Progenitor cell of endocrine pancreas (in vitro differentiated cells): ENCODE measurements around the gene PAH. TPM values are rescaled to one million over a fixed set of nuclear protein-coding genes. Genes with fewer than 3 reads are reported as not detected.
A peak's percentile ranks its signal among the peaks of the same experiment; 100 is the strongest.

ENCODE experiments used
- DNase-seq: peaks from one replicate; pipeline ENCODE4 v3.0.0; 2021; ENCODE audit warnings: low spot score; ENCODE audit not compliant: unreplicated experiment
- H3K27ac Mint-ChIP-seq: 2 replicates; pipeline ENCODE4 v1.8.0; 2021; ENCODE audit warnings: mild to moderate bottlenecking, moderate library complexity, mixed read lengths
- H3K27me3 Mint-ChIP-seq: 2 replicates; pipeline ENCODE4 v1.8.0; 2021; ENCODE audit warnings: mixed read lengths
- H3K36me3 Mint-ChIP-seq: 2 replicates; pipeline ENCODE4 v1.8.0; 2022; ENCODE audit warnings: mixed read lengths; ENCODE audit not compliant: insufficient read depth
- H3K4me1 Mint-ChIP-seq: 2 replicates; pipeline ENCODE4 v1.8.0; 2021; ENCODE audit warnings: low read depth, mixed read lengths
- H3K4me3 Mint-ChIP-seq: 2 replicates; pipeline ENCODE4 v1.8.0; 2021; ENCODE audit warnings: low read depth, mild to moderate bottlenecking, moderate library complexity, mixed read lengths
- H3K9me3 Mint-ChIP-seq: 2 replicates; pipeline ENCODE4 v1.8.0; 2021; ENCODE audit warnings: low read depth, mixed read lengths
- CTCF ChIP-seq: fragments of 200-600 bp; sonication (generic); IDR thresholded peaks from one replicate; pipeline ENCODE4 v1.5.0; 2021; ENCODE audit warnings: antibody characterized with exemption, mild to moderate bottlenecking; ENCODE audit not compliant: unreplicated experiment
- total RNA-seq: library from RNA; stranded (reverse); gene quantifications from 2 replicates; pipeline ENCODE4 v1.2.1, GENCODE V29; 2021

The PAH gene
- total RNA-seq, 1 donor from 2014 or later: 15.8 TPM

DNA sequence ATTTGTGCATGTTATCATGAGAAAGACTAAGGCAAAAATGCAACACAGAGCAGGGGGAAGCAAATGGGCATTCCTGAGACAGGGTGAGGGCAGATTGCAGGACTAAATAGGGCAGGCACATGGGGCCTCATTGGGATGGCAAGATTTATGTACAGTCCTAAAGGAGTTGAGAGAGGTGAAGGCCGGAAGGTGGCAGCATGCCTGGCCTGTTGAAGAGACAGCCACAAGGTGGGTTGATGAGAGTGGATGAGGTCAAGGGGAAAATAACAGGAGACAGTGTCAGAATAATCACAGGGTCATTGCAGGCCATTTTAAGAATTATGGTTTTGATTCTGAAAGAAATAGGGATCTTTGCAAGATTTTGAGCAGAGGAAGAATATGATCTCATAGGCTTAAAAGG lies 21.0 kb downstream of the PAH start:
- no peak overlapping the region for H3K27ac Mint-ChIP-seq
- no peak overlapping the region for H3K4me3 Mint-ChIP-seq
- H3K36me3 Mint-ChIP-seq: no peaks in the 10 kb centered on the region
- no peak for TF ChIP-seq CTCF
- no peaks in the 10 kb centered on the region for H3K9me3 Mint-ChIP-seq
- DNase-seq: no peak
- peaks cover 7% of the 10 kb centered on the region for H3K4me1 Mint-ChIP-seq
- no peaks in the 10 kb centered on the region for H3K27me3 Mint-ChIP-seq

DNA sequence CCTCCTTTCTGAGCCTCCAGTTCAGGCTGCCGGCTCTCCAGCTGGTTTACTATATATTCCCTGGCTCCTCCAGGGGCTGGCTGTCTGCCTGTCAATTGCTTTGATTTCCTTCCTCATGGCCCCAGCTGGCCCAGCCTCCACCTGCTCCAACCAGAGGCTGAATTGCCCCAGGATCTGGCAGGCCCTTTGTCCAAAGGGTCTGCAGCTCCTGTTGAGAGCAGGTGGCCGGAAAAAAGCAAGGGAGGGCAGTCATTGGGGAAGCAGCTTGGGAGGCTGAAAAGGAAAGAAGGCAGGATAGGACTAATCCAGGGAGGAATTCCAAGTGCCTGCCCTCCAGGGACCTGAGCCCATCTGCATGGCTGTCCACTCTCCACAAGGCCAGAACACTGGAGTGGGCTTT lies 25.3 kb downstream of the PAH start:
- Mint-ChIP-seq H3K4me3 (no peak overlapping the region), H3K27ac (no peak overlapping the region), H3K9me3 (no peaks in the 10 kb centered on the region), H3K27me3 (peaks cover 9% of the 10 kb centered on the region), H3K36me3 (no peaks in the 10 kb centered on the region), H3K4me1 (peaks cover 28% of the 10 kb centered on the region)
- TF ChIP-seq CTCF: no peak
- DNase-seq: no peak

GRCh38 chr12:102888511-102888910 lies 28.5 kb downstream of the PAH start:
- no peak for DNase-seq

DNA sequence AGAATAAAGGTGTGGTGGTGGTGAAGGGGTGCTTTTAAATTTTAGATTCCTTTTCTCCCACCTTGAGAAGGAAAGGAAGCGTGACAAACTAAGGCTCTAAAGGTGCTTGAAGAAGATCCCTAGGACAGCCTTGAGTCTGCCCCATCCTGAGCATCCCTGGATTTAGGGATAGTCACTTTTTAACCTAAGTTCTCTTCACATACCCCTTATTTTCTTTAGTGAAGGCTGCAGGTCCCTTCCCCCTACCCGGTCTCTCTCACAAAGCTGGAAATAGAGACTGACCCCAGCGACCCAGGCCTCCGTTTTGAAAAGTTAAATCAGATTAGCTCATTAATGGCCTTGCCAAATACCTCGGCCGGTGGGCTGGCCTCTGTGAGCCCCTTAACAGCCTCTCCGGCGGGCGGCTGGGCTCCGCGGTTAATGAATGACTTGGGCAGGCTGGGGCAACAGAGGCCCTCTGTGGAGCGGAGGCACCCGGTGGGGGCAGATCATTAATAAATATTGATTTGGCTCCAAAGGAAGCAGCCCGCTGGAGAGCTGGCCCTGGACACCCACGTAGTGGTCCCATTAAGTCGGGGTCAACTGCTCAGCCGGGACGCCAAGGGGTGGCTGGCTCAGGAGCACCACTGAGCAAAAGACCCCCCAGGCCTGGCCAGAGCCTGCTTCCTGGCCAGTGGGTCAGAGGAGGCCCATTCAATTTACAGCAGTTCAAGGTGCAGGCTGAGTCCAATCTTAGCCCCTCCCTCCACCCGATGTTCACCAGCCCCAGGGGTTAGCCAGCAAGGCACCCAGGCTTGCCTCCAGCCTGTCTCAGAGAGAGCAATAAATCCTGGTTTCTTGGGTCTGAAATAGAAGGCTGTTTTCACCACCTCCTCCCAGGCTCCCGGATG lies 31.8 kb downstream of the PAH start:
- no peaks in the 10 kb centered on the region for H3K9me3 Mint-ChIP-seq
- H3K4me1 Mint-ChIP-seq: peaks cover 50% of the 10 kb centered on the region
- peaks cover 22% of the 10 kb centered on the region for H3K27me3 Mint-ChIP-seq
- DNase-seq: peak; percentile 88
- H3K4me3 Mint-ChIP-seq: peak overlapping the region; percentile 53
- TF ChIP-seq CTCF: no peak
- H3K27ac Mint-ChIP-seq: peak overlapping the region; percentile 91
- H3K36me3 Mint-ChIP-seq: no peaks in the 10 kb centered on the region

More at GRCh38 chr12:102888511-102888910, 28.5 kb downstream of the PAH start:
- no peaks in the 10 kb centered on the region for H3K36me3 Mint-ChIP-seq
- no peak overlapping the region for H3K4me3 Mint-ChIP-seq
- H3K27ac Mint-ChIP-seq: no peak overlapping the region
- TF ChIP-seq CTCF: no peak
- peaks cover 50% of the 10 kb centered on the region for H3K4me1 Mint-ChIP-seq
- no peaks in the 10 kb centered on the region for H3K9me3 Mint-ChIP-seq
- H3K27me3 Mint-ChIP-seq: peaks cover 9% of the 10 kb centered on the region

DNA sequence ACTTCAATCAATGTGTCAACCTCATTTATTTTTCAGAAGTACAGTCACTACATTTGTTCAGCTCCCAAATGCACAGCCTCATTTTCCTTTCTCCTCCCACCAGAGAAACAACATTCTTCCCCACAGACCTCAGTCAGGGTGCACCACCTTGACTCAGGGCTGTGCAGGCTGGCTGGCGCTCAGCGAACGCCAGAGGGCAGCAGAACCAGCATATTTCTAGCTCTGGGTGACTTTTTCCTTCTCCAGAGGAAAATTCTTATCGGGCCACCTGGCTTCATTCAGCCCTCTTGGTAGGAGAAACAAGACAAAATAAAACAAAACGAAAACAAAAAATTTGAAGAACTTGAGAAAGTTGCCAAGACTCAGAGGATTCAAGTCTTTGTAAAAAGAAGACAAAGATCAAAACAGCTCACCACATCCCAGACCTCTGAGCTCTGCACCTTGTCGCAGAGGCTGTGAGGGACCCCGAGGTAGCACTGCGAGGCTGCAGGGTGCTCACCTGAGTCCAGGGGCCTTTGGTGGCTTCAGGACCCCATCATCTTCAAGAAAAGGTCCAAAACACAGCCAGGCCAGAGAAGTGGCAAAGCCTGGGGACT lies 33.7 kb downstream of the PAH start:
- Mint-ChIP-seq H3K27ac (peak overlapping the region; percentile 27), H3K36me3 (no peaks in the 10 kb centered on the region), H3K4me3 (no peak overlapping the region), H3K4me1 (peaks cover 39% of the 10 kb centered on the region), H3K27me3 (peaks cover 29% of the 10 kb centered on the region), H3K9me3 (no peaks in the 10 kb centered on the region)
- DNase-seq: peak; percentile 66
- peak; percentile 94 for TF ChIP-seq CTCF
